GM19324 (cell line): Measurements from ENCODE around the gene SORCS2.
"Not testable (repeated sequence)": the region's sequence is repeated elsewhere in the genome, so short reads cannot be mapped to it uniquely, and the experiment has no call there.

Experiments used
- ATAC-seq: cut with Tn5 transposase; IDR thresholded peaks from one replicate; pipeline ENCODE4 v1.9.1; 2021; ENCODE audit warnings: mild to moderate bottlenecking, moderate library complexity; ENCODE audit not compliant: unreplicated experiment, low FRiP score

Gene SORCS2

DNA sequence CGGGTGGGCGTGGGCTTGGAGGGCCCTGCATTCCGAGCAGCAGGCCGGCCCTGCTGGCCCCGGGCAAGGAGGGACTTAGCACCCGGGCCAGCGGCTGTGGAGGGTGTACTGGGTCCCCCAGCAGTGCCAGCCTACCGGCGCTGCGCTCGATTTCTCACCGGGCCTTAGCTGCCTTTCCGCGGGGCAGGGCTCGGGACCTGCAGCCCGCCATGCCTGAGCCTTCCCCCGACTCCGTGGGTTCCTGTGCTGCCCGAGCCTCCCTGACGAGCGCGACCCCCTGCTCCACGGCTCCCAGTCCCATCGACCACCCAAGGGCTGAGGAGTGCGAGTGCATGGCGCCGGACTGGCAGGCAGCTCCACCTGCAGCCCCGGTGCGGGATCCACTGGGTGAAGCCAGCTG, 22.8 kb downstream of the SORCS2 start:
- not testable (repeated sequence) for ATAC-seq

DNA sequence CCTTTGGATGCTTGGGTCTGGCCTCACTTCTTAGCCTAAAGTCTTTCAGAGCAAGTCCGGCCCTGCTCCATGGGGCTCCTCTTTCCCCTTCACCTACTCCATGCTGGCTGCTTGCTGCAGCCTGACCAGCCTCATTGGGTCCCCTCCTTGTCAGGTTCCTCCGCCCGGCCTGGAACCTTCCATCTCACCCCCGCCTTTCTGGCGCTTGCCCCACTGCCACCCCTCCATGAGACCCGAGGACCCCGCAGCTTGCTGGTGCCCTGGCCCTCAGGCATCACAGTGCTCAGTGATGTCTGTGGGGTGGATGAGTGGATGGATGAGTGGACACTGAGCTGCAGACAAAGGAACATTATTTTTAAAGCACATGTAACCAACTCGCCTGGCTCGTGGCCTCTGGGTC, 24.7 kb downstream of the SORCS2 start:
- ATAC-seq, result no peak

DNA sequence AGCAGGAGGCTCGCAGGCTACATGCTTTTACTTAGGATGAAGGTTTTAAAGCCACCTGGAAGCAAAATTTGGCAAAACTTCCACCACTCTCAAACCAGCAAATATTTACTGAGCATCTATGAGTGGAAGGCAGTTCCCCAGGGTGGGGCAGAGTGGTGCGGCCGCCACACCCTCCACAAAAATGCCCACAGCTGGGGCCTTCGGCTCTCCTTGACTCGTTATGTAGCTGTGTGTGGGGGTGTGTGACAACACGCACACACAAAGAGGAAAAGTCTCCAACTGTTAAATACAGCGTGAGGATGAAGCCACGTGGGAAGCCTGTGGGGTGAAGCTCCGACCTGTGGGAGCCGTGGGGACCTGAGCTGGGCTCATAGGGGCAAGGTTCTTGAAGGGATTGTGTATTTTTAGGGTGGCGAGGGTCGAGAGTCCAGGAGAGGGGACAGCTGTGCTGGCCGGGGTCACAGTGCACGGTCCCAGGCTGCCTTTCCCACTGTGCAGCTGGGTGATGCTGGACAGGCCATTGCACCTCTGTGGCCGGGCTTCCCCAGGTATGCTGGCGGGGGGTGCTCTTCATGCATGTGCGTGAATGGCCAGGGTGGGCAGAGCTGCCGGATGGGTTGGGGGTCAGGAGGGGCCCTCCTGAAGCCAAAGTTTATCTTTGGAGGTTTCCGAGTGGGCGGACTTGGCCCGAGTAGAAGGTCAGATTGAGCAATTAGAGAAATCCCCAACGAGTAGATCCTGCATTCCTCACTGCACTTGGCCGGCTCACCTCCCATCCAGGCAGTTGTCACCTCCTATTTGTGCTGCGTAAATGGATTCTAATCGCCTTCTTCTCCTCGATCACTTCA, 25.4 kb downstream of the SORCS2 start:
- ATAC-seq, result no peak

DNA sequence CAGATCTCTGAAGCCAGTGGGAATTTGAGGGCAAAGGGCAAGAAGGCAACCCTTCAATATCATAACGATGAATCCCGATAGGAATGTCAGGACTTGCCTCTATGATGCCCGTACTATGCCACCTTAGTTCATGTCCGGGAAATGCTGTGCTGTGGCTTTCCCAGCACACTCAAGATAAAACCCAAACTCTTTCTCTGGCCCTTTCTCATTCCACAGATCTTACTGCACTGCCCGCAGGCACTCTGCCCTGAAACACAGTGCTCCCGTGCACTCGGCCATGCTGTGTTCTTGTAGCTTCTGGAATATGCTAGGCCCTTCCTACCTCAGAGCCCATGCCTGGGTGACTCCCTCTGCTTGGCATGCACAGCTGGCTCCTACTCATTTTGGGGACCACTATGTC, 26.3 kb downstream of the SORCS2 start:
- no peak for ATAC-seq

DNA sequence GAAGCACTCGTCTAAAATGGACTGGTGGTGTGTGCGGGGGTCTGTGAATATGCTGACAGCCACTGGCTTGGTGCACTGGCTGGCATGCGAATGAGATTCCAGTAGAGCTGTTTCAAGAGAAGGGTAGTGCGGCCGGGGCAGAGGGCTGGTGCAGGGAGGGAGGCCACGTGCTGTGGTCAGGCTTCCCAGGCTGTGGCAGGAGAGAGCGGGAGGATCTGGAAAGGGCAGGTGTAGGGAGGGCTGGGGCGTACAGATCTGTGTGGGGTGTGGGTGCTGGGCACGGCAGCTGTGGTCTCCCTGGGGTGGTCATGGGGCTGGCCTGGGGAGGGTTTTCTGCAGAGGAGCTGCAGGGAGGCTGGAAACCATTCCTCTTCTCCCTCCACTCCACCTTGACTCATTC, 30.2 kb downstream of the SORCS2 start:
- ATAC-seq, result no peak

DNA sequence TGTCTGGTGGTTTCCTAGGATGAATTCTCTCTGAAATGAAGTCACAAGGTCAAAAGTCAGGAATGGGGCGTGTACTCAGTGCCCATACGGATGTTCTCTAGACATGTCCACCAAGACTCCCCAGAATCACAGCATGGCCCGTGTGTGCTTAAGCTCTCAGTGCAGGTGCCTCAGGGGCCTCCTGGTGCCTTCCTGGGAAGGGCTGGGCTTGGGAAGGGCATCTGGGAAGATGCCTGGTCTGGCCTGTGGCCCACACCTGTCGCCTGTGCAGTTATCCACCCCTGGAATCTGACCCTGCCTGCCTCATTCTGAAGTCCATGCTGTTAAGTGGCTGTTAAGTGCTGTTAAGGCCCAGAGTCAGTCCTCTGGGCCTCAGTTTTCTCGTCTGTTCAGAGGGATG, 31.2 kb downstream of the SORCS2 start:
- ATAC-seq, result no peak

DNA sequence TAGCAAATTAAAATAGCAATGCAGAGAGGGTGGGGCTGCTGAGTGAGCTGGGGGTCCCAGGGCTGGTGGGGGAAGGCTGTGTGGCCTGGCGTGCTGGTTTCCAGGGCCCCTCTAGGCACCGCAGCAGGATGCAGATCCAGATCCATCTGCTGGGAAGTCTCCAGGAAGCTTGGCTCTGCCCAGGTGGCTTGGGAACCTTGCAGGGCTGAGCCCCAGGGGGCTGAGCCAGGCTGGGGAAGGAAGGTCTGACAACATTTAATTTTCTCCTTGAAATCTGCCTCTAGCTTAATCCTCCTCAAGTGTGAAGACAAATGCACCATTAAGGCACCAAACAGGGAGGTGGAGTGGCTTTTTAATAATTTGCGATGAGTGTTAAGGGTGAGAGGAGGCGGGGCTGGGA, 31.7 kb downstream of the SORCS2 start:
- no peak for ATAC-seq

DNA sequence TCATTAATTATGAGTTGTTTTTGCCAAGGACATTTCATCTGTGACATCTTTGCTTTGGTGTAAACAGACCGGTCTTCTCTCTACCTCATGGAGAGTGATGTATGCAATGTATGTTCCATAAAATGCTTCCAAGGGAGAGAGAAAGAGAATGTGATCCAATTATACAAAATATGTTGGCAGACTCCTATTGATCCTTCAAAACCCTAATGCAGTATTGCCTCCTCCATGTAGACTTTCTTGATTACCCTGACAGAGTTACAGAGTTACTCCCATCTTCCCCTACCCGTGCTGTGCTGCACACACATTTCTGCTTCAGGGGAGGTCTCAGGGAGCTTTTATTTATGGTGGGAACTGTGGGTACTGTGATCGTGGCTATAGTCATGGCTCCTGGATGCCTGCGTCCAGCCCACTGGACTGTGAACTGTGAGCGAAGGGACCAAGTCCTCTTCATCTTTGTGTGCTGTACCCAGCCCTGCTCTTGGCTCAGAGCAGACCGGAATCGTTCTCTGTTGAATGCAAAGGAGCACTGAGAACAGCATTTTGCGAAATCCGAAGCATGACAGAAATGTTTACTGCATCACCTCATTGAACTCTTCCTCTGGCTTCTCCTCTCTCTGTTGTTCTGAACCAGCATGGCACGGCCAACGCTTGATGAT, 32.7 kb downstream of the SORCS2 start:
- no peak for ATAC-seq

DNA sequence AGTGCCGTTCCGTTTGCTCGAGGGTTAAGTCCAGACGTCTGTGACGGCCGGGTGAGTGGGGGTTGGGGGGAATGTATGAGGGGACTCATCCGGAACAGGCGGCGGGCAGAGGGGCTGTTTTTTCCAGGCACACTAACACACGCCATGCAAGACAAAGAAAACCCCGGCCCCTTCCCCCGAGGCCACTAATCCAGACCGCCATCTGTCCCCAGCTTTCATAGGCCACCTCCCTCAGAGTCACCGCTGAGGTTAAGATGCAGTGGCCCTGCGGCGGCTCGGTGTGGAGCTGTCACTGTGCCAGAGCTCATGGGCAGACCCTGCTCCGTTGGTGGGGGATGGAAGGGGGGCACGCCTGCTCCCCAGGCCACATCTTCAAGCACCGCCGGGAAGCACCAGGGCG, 34.1 kb downstream of the SORCS2 start:
- no peak for ATAC-seq

DNA sequence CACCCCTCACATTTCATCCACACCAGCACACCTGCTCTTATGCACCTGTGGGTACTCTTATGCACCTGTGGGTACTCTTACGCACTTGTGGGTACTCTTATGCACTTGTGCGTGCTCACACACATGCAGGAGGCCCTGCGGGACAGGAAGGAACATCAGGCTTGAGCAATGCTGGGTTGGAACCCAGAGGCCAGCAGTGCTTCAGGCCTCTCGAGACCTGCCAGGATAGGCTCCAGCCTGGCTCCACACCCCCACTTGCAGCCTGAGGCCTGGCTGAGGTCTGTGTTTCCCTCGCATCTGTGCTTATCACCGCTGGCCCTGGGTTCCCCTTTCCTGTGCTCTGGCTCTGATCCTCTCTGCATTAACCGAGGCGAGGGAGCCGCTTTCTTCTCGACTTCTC, 34.7 kb downstream of the SORCS2 start:
- ATAC-seq, result no peak

DNA sequence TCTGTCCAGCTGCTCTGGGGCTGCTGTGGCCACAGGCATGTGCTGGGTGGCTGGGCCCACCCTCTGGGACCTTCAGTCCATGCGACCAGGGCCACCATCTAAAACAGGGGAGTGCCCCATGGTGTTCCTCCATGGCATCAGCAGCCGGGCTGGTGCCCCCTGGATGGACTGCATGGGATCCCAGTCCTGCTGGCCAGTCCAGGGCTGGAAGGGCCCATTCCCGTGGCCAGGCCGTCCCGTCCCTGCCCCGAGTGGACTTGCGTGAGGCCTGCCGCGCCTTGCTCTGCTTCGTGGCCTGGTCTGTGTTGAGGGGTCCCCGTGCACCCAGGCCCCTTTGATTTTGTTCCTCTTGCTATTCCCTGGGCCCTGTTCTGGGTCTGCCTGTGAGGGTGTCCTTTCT, 36.4 kb downstream of the SORCS2 start:
- no peak for ATAC-seq

DNA sequence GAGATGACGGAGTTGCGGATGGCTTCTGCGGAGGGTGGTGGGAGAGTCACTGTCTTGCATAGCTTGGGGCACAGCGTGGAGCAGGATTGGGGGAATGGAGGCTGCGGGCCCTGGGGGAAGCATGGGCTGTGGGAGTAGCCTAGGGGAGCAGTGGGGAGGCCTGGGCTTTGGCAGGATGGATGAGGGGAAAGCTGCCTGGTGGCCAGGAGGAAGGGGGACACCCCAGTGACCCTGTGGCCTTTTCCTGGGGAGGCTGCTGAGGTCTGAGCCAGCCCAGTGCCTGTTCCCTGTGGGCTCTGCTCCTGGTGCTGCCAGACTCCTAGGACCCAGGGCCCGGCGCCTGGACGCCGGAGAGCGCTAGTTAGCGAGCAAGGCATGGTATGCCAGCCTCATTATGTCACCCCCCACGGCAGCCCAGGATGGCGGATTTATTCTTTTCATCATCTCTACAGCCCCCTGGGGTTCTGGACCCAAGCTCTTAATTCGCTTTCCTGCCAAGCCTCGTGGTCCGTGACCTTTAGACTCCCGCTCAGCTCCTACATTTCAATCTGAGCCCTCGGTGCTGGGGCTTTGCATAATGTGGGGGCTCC, 39.8 kb downstream of the SORCS2 start:
- ATAC-seq, result no peak

DNA sequence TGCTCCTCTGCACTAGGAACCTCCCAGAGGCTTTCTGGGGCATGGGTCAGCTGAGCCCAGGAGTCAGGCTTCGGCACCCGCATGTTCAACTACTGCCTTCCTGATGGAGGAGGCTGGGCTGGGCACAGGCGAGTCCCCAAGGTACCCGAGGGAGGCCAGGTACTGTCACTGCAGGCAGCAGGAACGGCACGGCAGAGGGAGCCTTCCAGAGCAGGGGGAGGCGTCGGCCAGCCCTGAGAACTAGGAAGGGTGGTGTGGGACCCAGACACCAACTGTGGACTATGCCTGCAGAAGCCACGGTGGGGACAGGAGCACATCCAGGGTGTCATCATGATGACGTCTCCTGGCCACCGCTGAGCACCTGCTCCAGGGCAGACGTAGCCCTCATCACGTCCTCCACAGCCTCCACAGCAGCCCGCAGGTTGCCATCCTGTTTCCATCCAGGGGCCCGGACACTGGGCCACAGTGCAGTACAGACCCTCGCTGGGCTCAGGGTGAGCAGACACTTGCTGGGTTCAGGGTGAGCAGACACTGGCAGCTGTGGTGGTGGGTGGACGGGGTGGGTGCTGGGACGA, 40.8 kb downstream of the SORCS2 start:
- no peak for ATAC-seq

DNA sequence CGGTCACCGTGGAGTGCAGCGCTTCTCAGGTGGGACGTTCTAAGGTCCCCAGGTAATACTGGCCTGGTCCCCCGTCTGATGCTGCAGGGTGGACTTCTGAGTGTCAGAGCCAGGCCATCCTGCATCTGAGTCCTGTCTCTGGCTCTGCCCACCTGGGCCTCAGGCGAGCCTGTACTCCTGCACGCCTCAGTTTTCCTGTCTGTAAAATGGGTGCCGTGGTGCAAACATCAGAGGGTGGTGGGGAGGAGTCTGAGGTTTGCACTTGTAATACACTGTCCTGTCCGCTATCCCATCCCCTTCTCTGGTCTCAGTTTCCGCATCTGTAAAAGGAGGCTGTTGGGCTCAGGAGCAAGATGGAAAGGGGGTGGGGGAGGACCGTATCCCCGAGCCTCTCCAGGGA, 41.3 kb downstream of the SORCS2 start:
- no peak for ATAC-seq

DNA sequence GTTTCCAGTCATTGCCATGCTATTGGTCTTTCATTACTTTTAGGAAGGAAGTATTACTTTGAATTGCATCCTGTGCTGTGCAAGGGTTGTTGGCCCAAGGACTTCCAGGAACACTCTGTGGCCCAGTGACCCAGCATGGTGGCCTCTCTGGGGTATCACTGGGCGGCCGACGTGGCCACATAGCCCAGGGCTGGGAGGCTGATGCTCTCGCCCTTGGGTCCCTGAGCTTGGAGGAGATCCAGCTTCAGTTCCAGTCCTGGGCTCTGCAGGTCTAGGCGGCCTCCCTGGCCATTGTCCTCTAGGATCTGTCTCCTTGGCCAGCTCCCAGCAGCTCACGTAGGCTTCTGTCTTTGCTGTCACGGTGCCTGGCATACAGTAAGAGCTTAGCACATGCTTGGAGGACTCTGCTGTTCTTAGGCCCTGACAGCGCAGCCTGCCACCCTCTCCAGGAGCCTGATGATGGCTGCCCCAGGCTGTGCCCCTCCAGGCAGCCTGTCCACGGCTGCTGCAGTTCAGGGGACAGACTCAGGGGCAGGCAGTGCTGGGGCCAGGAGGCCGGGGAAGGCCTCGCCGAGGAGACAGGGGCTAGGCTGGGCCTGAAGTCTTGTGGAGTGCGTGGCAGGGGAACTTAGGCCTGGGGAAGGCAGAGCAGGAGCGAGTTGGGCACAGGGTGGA, 42.2 kb downstream of the SORCS2 start:
- ATAC-seq, result no peak

DNA sequence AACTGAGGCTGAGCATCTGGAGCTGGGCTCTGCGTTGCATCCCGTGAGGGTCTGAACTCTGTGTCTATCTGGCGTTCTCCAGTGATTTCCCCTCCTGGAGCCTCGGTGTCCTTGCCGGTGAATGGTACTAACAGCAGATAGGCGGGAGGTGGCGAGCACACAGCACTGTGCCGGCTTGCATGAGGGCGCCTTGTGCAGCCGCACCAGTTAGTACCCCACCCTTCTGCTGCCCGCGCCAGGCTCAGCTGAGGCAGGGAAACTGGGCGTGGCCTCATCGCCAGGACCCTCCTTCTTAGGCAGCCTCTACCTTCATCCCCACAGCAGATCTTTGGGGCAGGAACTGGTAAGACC, 42.7 kb downstream of the SORCS2 start:
- ATAC-seq, result no peak

DNA sequence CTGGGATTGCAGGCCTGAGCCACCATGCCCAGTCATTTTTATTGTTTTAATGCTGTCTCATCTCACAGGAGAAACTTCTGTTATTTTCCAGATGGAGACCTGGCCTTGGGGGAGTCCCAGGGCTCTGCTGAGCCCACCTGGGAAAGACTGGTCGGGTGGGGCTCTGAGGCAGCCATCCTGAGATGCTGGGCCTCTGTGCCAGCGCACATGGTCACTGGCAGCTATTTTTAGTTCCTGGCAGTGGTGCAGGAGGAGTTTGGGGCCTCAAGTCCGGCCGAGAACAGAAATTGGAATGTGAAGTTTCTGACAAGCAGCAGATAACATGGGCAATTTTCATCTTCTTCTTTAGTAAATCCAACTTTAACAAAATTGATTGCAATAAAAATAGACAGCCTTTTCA, 44.5 kb downstream of the SORCS2 start:
- no peak for ATAC-seq

DNA sequence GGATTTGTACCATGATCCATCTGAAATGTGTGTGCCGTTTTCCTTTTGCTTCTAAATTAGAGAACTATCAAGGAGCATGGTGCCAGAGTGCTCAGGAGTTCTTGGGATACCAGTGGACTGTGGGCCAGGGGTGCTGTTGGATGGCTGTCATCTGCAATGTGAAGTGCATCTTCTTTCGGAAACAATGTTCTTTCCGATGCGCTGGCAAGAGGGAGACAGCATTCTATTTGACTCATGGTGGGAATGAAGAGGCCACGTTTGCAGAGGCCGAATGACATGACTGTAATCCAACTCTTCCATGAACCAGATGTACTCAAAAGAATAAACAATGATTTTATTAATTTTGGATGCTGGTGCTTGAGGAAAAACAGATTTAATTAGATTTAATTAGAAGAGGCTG, 45.5 kb downstream of the SORCS2 start:
- ATAC-seq, result no peak

DNA sequence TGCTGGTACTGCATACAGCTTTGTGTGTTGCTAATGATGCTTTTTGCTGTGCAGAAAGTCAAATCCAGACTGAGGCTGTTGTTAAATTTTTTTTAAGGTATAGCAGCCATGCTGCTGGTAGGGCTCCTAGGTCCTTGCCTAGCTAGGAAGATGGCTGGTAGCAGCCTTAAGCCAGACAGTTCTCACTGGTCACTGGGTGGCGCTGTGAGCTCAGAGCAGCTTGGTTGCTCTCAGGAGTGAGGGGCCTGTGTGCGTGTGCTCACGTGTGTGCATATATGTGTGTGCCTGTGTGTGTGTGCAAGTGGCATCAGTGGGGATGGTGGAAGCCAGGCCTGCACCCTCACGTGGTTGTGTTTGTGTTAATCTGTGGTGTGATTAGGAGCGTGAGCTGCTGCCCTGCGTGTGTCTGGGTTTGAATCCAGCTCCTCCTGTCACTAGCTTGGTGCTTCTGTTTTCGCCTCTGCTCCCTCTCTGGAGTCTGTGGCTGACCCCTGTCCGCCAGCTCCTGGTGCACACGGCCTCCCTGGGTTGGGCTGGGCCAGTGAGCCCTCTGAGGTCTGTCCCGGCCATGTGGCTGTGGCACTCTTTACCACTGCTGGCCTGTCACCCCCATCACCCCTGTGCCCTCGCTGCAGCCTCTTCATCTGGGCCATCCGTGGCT, 46.1 kb downstream of the SORCS2 start:
- ATAC-seq, result no peak

DNA sequence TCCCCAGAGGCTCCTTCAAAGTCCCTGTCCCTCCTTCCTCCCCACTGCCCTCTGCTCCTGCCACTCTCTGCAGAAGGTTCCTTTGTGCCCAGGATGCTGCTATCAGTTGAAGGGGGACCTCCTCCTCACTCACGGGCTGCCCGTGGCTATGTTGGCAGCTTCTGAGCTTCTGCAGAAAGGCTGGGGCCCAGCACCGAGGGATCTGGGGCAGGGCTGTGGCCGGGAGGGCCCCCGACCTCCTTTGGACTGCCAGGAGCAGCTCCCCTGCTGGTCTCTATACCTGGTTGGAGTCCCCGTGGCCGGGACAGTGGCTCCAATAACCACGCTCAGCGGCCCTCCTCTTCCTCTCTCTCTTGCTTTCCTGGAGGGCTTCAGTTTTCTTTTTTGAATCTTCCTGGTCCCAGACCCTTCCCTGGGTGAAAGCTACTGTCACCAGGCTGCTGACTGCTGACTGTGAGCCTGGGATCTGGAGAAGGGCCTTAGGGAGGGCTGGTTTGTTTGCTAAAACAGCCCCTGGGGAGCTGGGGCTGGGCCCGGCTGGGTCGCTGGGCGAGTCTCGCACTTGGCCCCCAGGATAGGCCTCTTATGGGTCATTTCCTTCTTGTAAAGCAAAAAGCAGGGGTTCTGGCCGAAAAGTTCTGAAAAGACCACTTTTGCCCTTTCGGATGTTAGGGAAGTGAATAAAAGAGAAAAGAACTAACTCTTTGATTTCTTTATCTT, 46.9 kb downstream of the SORCS2 start:
- no peak for ATAC-seq
